WI38 (cell line): ENCODE results near the gene AGBL4.

Source experiments
- H3K4me3 ChIP-seq: 2 replicates; pipeline ENCODE4 v1.5.1; 2011; ENCODE audit warnings: low read depth, mild to moderate bottlenecking, control low read depth, low read length
- TF ChIP-seq, protein P1 (sequence below): IDR thresholded peaks from 2 replicates; pipeline ENCODE4 v1.5.1; 2012; ENCODE audit warnings: low read depth, mild to moderate bottlenecking, control low read depth, low read length

AGBL4 gene

DNA sequence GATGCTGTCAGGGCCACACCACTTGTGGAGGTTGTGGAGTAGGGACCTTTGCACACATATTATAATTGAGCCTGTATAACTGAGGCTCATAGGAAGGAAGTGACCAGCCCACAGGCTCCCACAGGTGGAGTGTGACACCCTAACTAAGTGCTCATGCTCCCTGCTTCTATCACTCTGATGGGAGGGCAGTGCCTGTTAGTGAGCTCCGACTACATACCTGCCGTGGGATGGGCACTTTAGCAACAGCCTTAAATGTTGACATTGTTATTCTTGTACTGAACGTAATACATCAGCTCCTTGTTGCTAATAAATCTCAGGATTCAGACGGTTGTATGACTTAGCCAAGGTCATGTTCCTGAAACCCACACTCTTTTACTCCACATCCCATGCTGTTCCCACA, 1305.0 kb downstream of the AGBL4 start:
- TF ChIP-seq, protein P1, sequence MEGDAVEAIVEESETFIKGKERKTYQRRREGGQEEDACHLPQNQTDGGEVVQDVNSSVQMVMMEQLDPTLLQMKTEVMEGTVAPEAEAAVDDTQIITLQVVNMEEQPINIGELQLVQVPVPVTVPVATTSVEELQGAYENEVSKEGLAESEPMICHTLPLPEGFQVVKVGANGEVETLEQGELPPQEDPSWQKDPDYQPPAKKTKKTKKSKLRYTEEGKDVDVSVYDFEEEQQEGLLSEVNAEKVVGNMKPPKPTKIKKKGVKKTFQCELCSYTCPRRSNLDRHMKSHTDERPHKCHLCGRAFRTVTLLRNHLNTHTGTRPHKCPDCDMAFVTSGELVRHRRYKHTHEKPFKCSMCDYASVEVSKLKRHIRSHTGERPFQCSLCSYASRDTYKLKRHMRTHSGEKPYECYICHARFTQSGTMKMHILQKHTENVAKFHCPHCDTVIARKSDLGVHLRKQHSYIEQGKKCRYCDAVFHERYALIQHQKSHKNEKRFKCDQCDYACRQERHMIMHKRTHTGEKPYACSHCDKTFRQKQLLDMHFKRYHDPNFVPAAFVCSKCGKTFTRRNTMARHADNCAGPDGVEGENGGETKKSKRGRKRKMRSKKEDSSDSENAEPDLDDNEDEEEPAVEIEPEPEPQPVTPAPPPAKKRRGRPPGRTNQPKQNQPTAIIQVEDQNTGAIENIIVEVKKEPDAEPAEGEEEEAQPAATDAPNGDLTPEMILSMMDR = no peak
- no peak overlapping the region for H3K4me3 ChIP-seq

DNA sequence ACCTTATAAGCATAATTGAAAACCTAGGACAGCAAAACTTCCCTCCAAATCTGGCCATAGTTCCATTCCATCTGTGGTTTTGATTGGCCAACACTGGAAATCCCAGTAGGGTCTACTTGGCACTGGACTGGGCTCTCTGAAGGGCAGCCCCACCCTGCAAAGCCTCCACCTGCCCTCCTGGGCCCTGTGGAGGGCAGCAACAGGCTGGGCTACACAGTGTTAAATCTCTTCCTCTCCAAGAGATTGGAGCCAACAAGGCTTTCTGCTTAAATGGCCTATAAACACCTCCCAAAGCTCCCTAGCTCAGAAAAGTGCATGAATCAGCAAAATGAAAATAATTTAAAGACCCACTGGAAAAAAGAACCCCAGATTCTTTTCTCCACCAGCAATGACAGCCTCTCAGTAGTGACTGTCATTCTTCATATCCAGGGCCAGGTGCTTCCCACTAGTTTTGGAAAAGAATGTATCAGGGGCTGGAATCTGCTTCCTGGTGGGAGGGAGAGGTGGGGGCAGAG, 1305.6 kb downstream of the AGBL4 start:
- TF ChIP-seq, protein P1 = no peak
- no peak overlapping the region for H3K4me3 ChIP-seq

DNA sequence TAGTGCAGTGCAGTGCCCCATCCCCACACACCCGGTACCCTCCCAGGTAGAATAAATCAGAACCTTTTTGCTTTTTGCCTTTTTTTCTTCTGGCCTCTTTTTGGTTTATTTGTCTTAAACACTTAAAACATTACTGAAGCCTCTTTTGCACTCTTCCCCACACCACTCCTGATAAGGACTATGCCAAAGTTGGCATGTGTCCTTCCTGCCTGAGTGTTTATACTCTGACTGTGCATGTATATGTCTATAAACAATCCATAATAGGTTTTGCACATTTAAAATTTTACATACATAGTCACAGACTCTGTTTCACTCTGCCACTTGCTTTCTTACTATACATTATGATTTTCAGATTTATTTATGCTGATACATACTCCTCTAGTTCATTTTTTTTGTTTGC, 1306.7 kb downstream of the AGBL4 start:
- no peak overlapping the region for H3K4me3 ChIP-seq
- TF ChIP-seq, protein P1 = no peak

DNA sequence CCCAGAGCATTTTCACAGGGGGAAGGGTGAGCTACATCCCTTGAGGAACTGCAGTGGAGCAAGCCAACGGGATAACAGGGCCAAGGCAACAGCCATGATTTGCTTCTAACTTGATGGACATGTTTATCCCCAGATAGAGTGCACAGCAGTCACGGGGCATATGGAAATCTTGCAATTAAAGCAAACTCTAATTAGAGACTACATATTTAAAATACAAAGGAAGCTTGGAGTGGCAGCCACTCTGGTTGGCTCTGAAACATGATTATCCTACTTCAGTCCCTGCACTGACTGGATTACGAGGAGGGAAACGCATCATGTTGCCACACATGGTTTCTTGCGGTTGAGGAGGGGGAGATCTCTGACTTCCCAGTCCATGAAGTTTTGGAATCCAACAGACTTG, 1307.8 kb downstream of the AGBL4 start:
- TF ChIP-seq, protein P1 = no peak
- H3K4me3 ChIP-seq = no peak overlapping the region

DNA sequence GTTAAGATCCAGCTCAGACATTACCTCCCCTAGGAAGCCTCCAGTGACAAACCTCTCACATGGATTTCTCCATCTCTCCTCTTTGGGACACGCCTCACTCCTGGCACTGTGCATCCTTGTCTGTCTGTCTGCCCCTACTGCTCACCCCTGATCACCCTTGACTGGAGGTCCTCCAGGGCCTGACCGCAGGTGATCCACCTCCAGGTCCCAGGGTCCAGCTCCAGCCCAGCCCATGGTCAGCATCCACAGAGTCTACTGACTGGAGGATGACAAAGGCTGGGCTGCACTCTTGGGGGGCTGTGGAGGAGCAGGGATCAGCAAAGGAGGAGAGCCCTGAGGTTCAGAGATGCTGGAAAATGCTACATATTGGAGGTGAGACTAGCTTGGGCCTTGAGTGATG, 1312.8 kb downstream of the AGBL4 start:
- H3K4me3 ChIP-seq = no peak overlapping the region
- TF ChIP-seq, protein P1 = no peak

DNA sequence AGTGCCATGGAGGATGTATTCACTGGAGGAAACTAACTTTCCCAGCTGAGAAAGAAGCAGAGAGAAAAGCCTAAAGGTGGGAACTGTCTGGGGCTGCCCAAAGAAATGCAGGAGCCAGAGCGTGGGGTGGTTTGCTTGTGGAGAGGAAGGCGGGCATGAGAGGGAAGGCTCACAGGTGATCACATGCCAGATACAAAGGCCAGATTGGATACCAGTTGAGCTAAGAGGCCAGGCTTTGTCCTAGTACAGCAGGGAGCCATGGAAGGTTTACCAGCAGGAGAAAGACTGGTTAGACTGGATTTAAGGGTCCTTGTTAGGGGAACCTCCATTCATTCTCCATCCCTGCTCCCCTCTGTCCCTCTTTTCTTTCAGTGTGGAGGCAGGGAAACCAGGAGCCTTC, 1313.4 kb downstream of the AGBL4 start:
- TF ChIP-seq, protein P1 = no peak
- H3K4me3 ChIP-seq = no peak overlapping the region

DNA sequence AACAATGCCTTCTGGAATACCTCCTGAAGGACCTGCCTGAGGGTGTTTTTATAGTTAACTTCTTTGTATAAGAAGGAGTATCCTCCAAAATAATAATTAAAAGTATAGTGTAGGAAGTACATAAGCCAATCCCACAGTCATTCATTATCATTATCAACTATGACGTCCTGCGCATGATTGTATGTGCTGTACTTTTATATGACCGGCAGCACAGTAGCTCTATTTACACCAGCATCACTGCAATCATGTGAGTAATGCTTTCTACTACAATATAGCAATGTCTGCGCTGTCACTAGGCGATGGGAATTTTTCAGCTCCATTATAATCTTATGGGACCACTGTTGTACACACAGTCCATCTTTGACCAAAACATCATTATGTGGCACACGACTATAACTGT, 1319.0 kb downstream of the AGBL4 start:
- TF ChIP-seq, protein P1 = no peak
- no peak overlapping the region for H3K4me3 ChIP-seq
